GM18909 (cell line): ENCODE measurements around the gene MAPK1.

ENCODE experiments used
- ATAC-seq: cut with Tn5 transposase; IDR thresholded peaks from one replicate; pipeline ENCODE4 v1.9.1; 2021; ENCODE audit warnings: mild to moderate bottlenecking; ENCODE audit not compliant: unreplicated experiment, poor library complexity

Gene MAPK1

DNA sequence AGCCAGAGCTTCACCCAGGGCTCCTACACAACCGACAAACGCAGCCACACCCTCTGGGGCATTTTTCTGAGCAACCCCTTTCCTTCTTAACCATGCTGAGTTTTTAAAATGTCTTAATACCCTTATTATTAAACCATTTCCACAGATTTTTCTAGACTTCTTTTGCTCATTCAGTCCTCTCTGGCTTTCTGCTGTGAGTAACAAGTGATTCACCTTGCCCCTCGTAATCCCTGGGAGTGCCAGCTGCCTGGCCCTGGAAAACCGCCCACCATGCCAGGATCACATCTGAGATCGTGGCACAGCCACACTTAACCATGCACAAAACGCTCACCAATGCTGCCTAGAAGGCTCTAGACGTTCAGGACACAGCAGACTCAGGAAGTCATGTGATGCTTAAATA is 157.3 kb downstream of the MAPK1 start:
- no peak for ATAC-seq

DNA sequence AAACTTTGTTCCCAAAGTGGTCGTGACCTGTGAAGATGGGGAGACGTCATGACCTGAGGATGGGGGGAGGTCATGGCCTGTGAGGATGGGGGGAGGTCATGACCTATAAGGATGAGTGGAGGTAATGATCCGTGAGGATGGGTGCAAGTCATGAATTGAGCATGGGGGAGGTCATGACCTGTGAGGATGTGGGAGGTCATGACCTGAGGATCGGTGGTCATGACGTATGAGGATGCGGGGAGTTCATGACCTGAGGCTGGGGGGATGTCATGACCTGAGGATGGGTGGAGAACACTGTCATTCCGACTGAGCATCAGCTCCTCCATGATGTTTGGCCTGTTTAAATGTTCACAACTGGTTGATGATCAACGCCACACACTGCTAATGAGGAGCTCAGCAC is 157.8 kb downstream of the MAPK1 start:
- ATAC-seq = no peak

DNA sequence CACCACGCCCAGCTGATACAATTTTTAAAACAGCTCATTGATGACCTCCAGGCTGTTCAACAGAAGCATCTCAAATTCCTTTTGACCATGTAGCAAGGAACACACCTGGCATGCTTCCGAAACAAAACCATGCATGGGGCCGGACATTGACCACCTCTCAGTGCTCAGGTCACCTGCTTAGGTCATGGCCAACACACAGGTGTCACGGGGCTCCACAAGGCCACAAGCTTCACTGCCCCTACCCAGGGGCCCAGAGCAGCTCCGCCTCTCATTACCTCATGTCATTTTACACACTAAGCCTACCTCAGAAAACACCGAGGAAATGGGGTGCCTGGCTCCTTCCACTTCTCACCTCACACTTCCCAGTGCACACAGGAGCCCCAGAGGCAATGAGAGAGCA is 158.5 kb downstream of the MAPK1 start:
- ATAC-seq = no peak

DNA sequence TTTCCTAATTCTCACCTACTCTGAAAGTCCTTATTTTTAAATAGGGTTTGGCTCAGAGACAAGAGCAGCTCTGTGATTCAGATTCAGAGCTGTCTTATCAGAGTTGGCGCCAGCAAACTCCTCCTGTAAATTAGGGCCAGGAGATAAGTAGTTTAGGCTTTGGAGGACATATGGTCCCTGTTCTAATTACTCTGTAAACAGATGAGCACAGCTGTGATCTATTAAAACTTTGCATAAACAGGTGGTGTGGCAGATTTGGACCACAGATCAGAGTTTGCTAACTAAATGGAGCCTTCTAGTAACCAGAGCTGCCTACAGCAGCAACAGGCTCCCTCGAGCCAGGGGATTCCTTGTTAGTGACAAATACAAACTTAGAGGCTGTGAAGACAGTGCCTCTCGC is 159.8 kb downstream of the MAPK1 start:
- ATAC-seq = no peak
